Tibial nerve (tissue), 4 donors: Measurements from ENCODE around the gene MLYCD. TPM values are rescaled to one million over a fixed set of nuclear protein-coding genes. Genes with fewer than 3 reads are reported as not detected.

Experiments
- DNase-seq, 2 donors: peaks; one replicate each; pipeline ENCODE4 v3.0.0-alpha.2; 2019; ENCODE audit warnings: low spot score in 2 of 2
- H3K27ac ChIP-seq, 4 donors: fragments of 200-600 bp; sonication (generic) in 3 of 4; one replicate each; pipeline ENCODE4 v1.5.1; 2017 to 2019; ENCODE audit warnings: mild to moderate bottlenecking in 1 of 4
- H3K27me3 ChIP-seq, 2 donors: fragments of 200-600 bp; sonication (generic) in 1 of 2; one replicate each; pipeline versions ENCODE4 v1.5.1 to v1.6.0; 2017 to 2019
- H3K36me3 ChIP-seq, 3 donors: fragments of 200-600 bp; sonication (generic); one replicate each; pipeline ENCODE4 v1.5.1; 2018 to 2019
- H3K4me1 ChIP-seq, 4 donors: fragments of 200-600 bp; sonication (generic) in 3 of 4; one replicate each; pipeline ENCODE4 v1.5.1; 2017 to 2019
- H3K4me3 ChIP-seq, 4 donors: fragments of 200-600 bp; sonication (generic) in 3 of 4; one replicate each; pipeline ENCODE4 v1.5.1; 2017 to 2019; ENCODE audit warnings: mild to moderate bottlenecking in 1 of 4, moderate library complexity in 1 of 4
- H3K9me3 ChIP-seq, 4 donors: fragments of 200-600 bp; sonication (generic) in 3 of 4; one replicate each; pipeline ENCODE4 v1.5.1; 2017 to 2019
- EP300 ChIP-seq, 2 donors: sonication (generic); formaldehyde crosslinking; IDR thresholded peaks; one replicate each; pipeline ENCODE4 v1.6.1; 2017; ENCODE audit warnings: antibody characterized with exemption in 2 of 2, mild to moderate bottlenecking in 1 of 2
- POLR2A ChIP-seq, 2 donors: fragments of 450-650 bp; IDR thresholded peaks; one replicate each; pipeline ENCODE4 v1.6.1; 2017; ENCODE audit warnings: antibody characterized with exemption in 2 of 2, mild to moderate bottlenecking in 2 of 2, moderate library complexity in 2 of 2
- WGBS, 2 donors: methylation state at CpG; one replicate each; pipeline ENCODE4 v1.1.5; 2018; 5-methylcytosine and 5-hydroxymethylcytosine counted together
- total RNA-seq, 4 donors: library from RNA; depleted of rRNA; stranded (reverse); fragments of >200 nt; gene quantifications; one replicate each; pipeline ENCODE4 v1.1.0, GENCODE V29; 2016
- TF ChIP-seq, protein P1 (sequence below), 5 experiments: fragments of 200-600 bp in 3 of 5; fragments of 450-650 bp in 2 of 5; sonication (generic) in 3 of 5; IDR thresholded peaks; one replicate each; pipeline ENCODE4 v1.5.1; 2016 to 2019; ENCODE audit warnings: antibody characterized with exemption in 5 of 5, mild to moderate bottlenecking in 3 of 5, moderate library complexity in 2 of 5

Gene MLYCD
- total RNA-seq, 4 donors from 2014 or later = 19.0 to 26.7 (median 23.0) TPM

DNA sequence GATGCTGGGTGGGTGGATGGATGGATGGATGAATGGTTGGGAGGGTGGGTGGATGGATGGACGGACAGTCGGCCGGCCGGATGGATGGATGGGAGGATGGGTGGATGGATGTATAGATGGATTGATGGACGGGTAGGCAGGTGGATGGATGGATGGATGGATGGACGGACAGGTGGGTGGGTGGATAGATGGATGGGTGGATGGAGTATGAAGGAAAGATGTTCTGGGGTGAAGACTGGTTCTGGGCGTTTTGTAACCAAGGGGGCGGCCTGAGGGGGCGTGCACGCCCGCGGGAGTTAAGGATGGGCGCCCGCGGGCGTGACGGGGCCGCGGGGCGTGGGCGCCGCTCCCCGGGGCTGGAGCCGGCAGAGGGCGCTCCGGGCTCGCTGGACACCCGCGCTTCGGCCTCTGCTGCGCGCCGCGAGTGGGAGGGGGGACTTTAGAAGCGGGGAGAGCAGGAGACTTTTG, 69.0 kb downstream of the MLYCD start, which contains the start of gene NECAB2:
Gene NECAB2, plus strand, starts transcription at position 407 of the 468 bp plus-strand sequence. CDS start 405 bp downstream, outside the sequence.
- Histone ChIP-seq H3K27me3 (peaks cover 0 to 17% of the 10 kb centered on the region in 2 donors), H3K4me3 (peak within 1 kb of the TSS in 3 of 4 donors; percentile 21 to 56 (median 26))
- TF ChIP-seq POLR2A (IDR thresholded peaks at IDR 0.05) = no peak
- TF ChIP-seq, protein P1, sequence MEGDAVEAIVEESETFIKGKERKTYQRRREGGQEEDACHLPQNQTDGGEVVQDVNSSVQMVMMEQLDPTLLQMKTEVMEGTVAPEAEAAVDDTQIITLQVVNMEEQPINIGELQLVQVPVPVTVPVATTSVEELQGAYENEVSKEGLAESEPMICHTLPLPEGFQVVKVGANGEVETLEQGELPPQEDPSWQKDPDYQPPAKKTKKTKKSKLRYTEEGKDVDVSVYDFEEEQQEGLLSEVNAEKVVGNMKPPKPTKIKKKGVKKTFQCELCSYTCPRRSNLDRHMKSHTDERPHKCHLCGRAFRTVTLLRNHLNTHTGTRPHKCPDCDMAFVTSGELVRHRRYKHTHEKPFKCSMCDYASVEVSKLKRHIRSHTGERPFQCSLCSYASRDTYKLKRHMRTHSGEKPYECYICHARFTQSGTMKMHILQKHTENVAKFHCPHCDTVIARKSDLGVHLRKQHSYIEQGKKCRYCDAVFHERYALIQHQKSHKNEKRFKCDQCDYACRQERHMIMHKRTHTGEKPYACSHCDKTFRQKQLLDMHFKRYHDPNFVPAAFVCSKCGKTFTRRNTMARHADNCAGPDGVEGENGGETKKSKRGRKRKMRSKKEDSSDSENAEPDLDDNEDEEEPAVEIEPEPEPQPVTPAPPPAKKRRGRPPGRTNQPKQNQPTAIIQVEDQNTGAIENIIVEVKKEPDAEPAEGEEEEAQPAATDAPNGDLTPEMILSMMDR (IDR thresholded peaks at IDR 0.05) = peak; percentile 46 to 70 (median 65)
- TF ChIP-seq EP300 (IDR thresholded peaks at IDR 0.05) = no peak

DNA sequence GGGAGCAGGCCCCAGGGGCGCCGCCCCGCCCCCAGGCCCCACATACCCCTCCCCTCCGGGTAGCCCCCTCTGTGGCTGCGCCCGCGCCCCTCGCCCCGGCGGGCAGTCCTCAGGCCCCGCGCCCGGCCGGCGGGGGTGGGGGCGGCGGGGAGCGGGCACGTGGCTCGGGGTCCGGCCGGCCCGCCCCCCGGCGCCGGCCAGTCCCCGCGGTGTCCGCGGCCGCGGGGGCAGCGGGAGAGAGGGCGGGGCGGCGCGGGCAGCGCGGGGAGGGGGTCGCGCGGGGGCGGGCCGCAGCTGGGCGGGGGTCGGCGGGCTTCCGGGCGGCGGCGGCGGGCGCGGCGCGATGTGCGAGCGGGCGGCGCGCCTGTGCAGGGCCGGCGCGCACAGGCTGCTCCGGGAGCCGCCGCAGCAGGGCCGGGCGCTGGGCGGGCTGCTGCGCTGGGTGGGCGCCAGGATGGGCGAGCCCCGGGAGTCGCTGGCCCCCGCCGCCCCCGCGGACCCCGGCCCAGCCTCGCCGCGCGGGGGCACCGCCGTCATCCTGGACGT, 69.5 kb downstream of the MLYCD start:
- Histone ChIP-seq H3K4me1 (peaks cover 0 to 11% (median 0%) of the 10 kb centered on the region in 4 donors), H3K27ac (no peak overlapping the region), H3K27me3 (peaks cover 0 to 17% of the 10 kb centered on the region in 2 donors), H3K9me3 (no peaks in the 10 kb centered on the region), H3K36me3 (peaks cover 0 to 32% (median 0%) of the 10 kb centered on the region in 3 donors), H3K4me3 (peak overlapping the region in 3 of 4 donors; percentile 21 to 56 (median 26))
- 1% methylated on average over 16 to 30 of the region's 87 CpGs for WGBS, 2 donors
- DNase-seq = no peak
- TF ChIP-seq, protein P1 (IDR thresholded peaks at IDR 0.05) = no peak
- TF ChIP-seq POLR2A (IDR thresholded peaks at IDR 0.05) (no peak), EP300 (IDR thresholded peaks at IDR 0.05) (no peak)

More for the DNA sequence above, 69.0 kb downstream of the MLYCD start, which contains the start of gene NECAB2:
- H3K4me1 ChIP-seq = peaks cover 0 to 11% (median 0%) of the 10 kb centered on the region in 4 donors
- WGBS, 2 donors = 10 to 12% methylated on average over 34 to 35 of the region's 35 CpGs
- no peak within 1 kb of the TSS for H3K27ac ChIP-seq
- H3K36me3 ChIP-seq = peaks cover 0 to 37% (median 0%) of the 10 kb centered on the region in 3 donors
- H3K9me3 ChIP-seq = no peaks in the 10 kb centered on the region
- DNase-seq = peak in 1 of 2 donors; percentile 23

DNA sequence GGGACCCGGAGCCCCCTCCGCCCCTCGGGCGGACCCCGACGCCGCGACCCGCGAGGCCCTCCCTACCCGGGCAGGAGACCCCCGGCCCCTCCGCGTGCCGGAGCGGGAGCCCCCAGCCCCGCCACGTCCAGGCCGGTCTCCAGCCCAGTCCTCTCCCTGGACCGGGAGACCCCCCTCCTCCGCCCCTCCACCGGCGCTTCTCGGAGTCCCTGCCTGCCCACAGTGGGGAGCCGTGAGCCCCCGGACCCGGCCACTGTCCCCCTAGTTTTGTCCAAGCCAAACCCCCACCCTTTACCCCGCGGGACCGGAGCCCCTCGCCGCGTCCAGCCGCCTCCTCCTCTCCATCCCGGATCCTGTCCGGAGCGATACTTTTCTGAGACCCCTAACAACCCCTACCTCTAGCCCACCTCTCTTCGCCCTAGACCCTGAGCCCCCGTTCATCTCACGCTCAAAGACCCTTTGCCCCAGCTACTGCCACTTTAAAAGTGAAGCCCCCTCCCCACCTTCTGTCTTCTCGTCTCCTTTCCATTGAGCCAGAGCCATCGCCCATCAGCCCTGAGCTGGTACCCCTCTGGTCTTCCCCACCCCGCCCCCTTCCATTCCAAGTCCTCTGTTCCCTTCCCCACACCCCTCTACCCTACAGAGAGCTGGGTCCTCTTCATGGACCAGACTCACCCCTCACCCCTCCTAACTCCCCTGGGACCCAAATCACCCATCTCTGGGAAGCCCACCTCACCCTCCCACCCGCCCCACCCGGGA, 70.2 kb downstream of the MLYCD start:
- Histone ChIP-seq H3K36me3 (peaks cover 0 to 26% (median 0%) of the 10 kb centered on the region in 3 donors), H3K4me1 (peaks cover 0 to 11% (median 0%) of the 10 kb centered on the region in 4 donors), H3K9me3 (no peaks in the 10 kb centered on the region), H3K4me3 (peak overlapping the region in 1 of 4 donors; percentile 56), H3K27me3 (peaks cover 0 to 17% of the 10 kb centered on the region in 2 donors), H3K27ac (no peak overlapping the region)
- no peak for DNase-seq
- 10 to 14% methylated on average over 20 to 22 of the region's 45 CpGs for WGBS, 2 donors
- TF ChIP-seq EP300 (IDR thresholded peaks at IDR 0.05) = no peak

DNA sequence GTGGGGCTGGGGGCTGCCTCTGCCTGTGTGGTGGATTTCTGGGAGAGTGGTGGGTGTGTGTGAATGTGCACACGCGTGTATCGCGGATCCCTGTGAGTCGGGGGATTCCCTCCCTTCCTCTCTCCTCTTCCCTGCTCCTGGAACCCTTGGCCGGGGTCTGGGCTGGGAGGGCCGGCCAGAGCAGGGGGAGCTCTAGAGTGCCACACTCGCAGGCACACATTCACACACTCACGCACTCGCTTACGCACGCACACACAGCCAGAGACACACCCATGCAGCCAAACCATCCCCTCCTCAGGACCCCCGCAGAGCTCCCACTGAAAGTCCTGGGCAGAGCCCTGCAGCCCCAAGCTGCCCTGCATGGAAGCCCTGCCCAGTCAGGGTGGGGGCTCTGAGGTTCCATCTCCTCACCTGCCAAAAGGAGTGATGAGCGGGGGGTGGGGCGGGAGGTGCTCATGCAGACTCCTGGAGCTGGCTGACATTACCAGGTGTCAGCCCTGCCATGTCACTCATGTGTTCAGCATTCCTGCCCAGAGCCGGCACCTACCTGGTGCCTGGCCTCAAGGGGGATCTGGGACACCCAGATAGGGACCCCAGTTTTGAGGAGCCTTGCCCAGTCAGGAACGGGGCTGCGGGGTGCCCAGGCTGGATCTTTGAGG, 71.0 kb downstream of the MLYCD start:
- 54 to 58% methylated on average over 18 of the region's 18 CpGs for WGBS, 2 donors
- DNase-seq = no peak
- Histone ChIP-seq H3K4me3 (no peak overlapping the region), H3K9me3 (no peaks in the 10 kb centered on the region), H3K36me3 (peaks cover 0 to 17% (median 0%) of the 10 kb centered on the region in 3 donors), H3K27ac (no peak overlapping the region), H3K4me1 (peaks cover 0 to 11% (median 0%) of the 10 kb centered on the region in 4 donors), H3K27me3 (peaks cover 0 to 17% of the 10 kb centered on the region in 2 donors)
- TF ChIP-seq, protein P1 (IDR thresholded peaks at IDR 0.05) = no peak
- TF ChIP-seq EP300 (IDR thresholded peaks at IDR 0.05) = no peak
- TF ChIP-seq POLR2A (IDR thresholded peaks at IDR 0.05) = no peak

DNA sequence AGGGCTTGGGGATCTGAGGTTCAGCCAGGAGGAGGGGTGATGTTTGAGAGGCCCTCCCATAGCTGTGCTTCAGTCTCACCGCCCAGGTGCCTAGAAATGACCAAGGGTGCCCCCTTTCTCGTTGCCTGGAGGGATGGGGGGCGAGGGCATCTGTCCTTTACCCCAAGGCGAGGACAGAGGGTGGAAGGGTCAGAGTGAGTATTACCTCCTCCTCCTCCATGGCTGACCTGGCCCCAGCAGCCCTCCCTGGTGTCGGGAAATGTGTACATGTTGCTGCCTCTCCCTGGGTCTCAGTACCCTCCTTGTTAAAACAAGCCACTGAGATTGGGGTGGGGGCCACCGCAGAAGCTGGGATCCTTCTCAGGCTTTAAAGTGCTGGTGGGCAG, 71.5 kb downstream of the MLYCD start:
- DNase-seq = no peak

More for the DNA sequence above, 71.5 kb downstream of the MLYCD start:
- H3K36me3 ChIP-seq = peaks cover 0 to 12% (median 0%) of the 10 kb centered on the region in 3 donors
- peaks cover 0 to 17% of the 10 kb centered on the region in 2 donors for H3K27me3 ChIP-seq
- TF ChIP-seq, protein P1 (IDR thresholded peaks at IDR 0.05) = no peak
- TF ChIP-seq POLR2A (IDR thresholded peaks at IDR 0.05) = no peak
- no peak for TF ChIP-seq EP300 (IDR thresholded peaks at IDR 0.05)
- H3K4me1 ChIP-seq = peaks cover 0 to 11% (median 0%) of the 10 kb centered on the region in 4 donors
- H3K4me3 ChIP-seq = no peak overlapping the region
- 81 to 98% methylated on average over 4 to 6 of the region's 6 CpGs for WGBS, 2 donors
- H3K9me3 ChIP-seq = no peaks in the 10 kb centered on the region
- no peak overlapping the region for H3K27ac ChIP-seq
